ENCODE results near the gene KCMF1.

DNA sequence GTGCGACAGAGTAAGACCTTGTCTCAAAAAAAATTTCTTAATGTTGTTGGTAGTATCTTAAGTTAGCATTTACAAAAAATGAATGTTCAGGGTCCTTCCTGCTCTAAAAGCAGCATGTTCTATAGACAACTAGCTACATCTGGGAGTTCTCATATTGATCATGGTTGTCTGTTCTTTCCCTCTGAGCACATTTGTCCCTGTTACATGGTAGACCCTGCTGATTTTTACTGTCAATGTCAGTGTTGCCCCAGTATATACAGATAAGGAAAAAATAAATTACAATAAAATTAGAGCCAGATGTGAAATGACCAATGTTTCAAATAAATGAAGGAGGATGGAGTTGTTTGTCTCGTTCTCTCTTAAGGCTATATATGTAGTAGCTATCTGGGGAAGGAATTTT, 63.2 kb downstream of the KCMF1 start:
- no peak for TF ChIP-seq EZH2 (IDR thresholded peaks at IDR 0.05; ENCODE audit: low read length, unreplicated experiment)
- TF ChIP-seq CTCF (conservative IDR thresholded peaks at IDR 0.05; ENCODE audit: low read depth, low read length), result no peak

Data from PC-3 (cell line).